ENCODE measurements around the gene SDF2L1.
A peak's percentile ranks its signal among the peaks of the same experiment; 100 is the strongest.

The SDF2L1 gene

GRCh38 chr22:21686193-21686608, 44.1 kb downstream of the SDF2L1 start:
- DNase-seq (ENCODE audit: low read depth) = no peak
- TF ChIP-seq, protein P1, sequence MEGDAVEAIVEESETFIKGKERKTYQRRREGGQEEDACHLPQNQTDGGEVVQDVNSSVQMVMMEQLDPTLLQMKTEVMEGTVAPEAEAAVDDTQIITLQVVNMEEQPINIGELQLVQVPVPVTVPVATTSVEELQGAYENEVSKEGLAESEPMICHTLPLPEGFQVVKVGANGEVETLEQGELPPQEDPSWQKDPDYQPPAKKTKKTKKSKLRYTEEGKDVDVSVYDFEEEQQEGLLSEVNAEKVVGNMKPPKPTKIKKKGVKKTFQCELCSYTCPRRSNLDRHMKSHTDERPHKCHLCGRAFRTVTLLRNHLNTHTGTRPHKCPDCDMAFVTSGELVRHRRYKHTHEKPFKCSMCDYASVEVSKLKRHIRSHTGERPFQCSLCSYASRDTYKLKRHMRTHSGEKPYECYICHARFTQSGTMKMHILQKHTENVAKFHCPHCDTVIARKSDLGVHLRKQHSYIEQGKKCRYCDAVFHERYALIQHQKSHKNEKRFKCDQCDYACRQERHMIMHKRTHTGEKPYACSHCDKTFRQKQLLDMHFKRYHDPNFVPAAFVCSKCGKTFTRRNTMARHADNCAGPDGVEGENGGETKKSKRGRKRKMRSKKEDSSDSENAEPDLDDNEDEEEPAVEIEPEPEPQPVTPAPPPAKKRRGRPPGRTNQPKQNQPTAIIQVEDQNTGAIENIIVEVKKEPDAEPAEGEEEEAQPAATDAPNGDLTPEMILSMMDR (IDR thresholded peaks at IDR 0.05; ENCODE audit: insufficient read depth, low read depth, low read length, missing control alignments) = no peak
- no peak overlapping the region for H3K4me3 ChIP-seq (ENCODE audit: low read depth, low read length)

DNA sequence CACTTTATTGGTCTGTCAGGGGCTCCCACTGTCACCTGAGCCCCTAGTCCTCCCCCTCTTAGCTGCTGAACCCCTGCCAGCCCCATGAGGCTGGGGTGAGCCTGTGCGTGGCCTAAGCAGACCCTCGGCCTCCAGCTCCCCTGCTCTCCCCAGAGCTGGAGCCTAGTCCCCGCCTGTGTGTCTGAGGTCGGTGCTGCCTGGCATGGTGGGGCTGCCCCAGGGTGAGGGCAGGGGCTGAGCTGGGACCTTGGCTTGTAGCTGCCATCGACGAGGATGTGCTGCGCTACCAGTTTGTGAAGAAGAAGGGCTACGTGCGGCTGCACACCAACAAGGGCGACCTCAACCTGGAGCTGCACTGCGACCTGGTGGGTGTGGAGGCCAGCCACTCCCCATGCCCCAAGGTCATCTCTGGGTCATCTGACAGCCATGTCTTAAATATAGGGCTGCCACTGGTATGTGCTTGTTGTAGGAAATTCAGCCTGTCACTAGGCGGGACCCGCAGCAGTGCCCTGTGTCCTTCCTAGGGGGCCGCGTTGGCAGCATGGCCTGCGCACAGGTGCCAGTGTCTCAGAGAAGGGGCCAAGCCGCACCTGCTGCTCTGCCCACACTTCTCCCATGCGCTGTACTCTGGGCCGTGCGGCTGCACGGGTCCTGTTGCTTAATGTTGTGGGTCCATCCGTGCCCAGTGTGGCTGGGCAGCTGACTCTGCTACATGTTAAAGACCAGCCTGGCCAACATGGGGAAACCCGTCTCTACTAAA, 44.7 kb downstream of the SDF2L1 start:
- DNase-seq (ENCODE audit: low read depth) = no peak
- no peak overlapping the region for H3K4me3 ChIP-seq (ENCODE audit: low read depth, low read length)
- TF ChIP-seq, protein P1 (IDR thresholded peaks at IDR 0.05; ENCODE audit: insufficient read depth, low read depth, low read length, missing control alignments) = no peak

- TF ChIP-seq, protein P1 (IDR thresholded peaks at IDR 0.05; ENCODE audit: insufficient read depth, low read depth, low read length, missing control alignments) = no peak
- DNase-seq (ENCODE audit: low read depth) = no peak
- H3K4me3 ChIP-seq (ENCODE audit: low read depth, low read length) = no peak overlapping the region
These were observed 45.7 kb downstream of the SDF2L1 start for GRCh38 chr22:21687685-21688259.

DNA sequence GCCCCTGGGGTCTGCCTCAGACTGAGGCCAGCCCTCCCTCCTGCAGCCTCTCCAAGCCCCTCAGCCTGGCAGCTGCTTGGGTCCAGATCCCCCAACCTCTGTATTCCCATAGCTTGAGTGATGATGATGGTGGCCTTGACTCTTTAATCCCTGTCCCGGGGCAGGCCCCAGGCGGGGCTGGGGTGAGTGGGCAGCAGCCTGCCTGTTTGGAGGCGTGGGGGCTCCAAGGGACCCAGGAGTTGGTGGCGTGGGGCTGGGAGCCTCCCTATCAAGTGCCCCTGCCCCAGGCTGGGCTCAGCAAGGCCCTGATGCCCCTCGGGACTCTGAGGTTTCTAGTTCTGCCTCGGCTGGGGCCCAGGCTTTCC, 46.2 kb downstream of the SDF2L1 start:
- no peak overlapping the region for H3K4me3 ChIP-seq (ENCODE audit: low read depth, low read length)
- DNase-seq (ENCODE audit: low read depth) = no peak
- TF ChIP-seq, protein P1 (IDR thresholded peaks at IDR 0.05; ENCODE audit: insufficient read depth, low read depth, low read length, missing control alignments) = no peak

GRCh38 chr22:21688706-21689381, 46.7 kb downstream of the SDF2L1 start:
- TF ChIP-seq, protein P1 (IDR thresholded peaks at IDR 0.05; ENCODE audit: insufficient read depth, low read depth, low read length, missing control alignments) = no peak
- peak; percentile 17 for DNase-seq (ENCODE audit: low read depth)
- no peak overlapping the region for H3K4me3 ChIP-seq (ENCODE audit: low read depth, low read length)

- peak; percentile 42 for DNase-seq (ENCODE audit: low read depth)
- TF ChIP-seq, protein P1 (IDR thresholded peaks at IDR 0.05; ENCODE audit: insufficient read depth, low read depth, low read length, missing control alignments) = no peak
- H3K4me3 ChIP-seq (ENCODE audit: low read depth, low read length) = no peak overlapping the region
These were observed 48.3 kb downstream of the SDF2L1 start for GRCh38 chr22:21690401-21690801.

Data from GM12865 (cell line).